PC-9 (cell line): Measurements from ENCODE around the gene ZNF419. TPM values are rescaled to one million over a fixed set of nuclear protein-coding genes. Genes with fewer than 3 reads are reported as not detected.

Source experiments
- BruUV-seq: library from RNA; stranded (reverse); fragments of 400-500 nt; replicated peaks from 2 replicates; lab custom pipeline; 2021; lab: Mats Ljungman, UMichigan
- CTCF ChIA-PET: fragments of 300-600 bp; sonication (Branson Sonifier 250); formaldehyde crosslinking; loops from one replicate; lab custom pipeline; 2022; ENCODE audit warnings: antibody characterized with exemption; lab: Charles Lee
- POLR2A ChIA-PET: fragments of 300-600 bp; sonication (Branson Sonifier 250); formaldehyde crosslinking; loops from one replicate; lab custom pipeline; 2022; ENCODE audit warnings: antibody characterized with exemption; ENCODE audit not compliant: unreplicated experiment; lab: Charles Lee
- DNase-seq, 2 experiments: peaks; one replicate each; pipeline versions ENCODE4 v3.0.0 to v3.0.0-alpha.2; 2015 to 2022; ENCODE audit warnings: mixed read lengths in 1 of 2
- H2AFZ ChIP-seq: fragments of 200-600 bp; sonication (generic); 2 replicates; pipeline ENCODE4 v1.8.1; 2017; ENCODE audit warnings: antibody characterized with exemption
- H3F3A ChIP-seq: fragments of 200-600 bp; sonication (generic); 2 replicates; pipeline ENCODE4 v1.8.1; 2017; ENCODE audit warnings: antibody characterized with exemption, mild to moderate bottlenecking, low read depth; ENCODE audit not compliant: insufficient read depth
- H3K27ac ChIP-seq: fragments of 200-600 bp; sonication (generic); 2 replicates; pipeline ENCODE4 v1.6.1; 2016; ENCODE audit warnings: mixed run types
- H3K27me3 ChIP-seq: fragments of 200-600 bp; sonication (generic); 2 replicates; pipeline ENCODE4 v1.6.1; 2016; ENCODE audit warnings: low read depth, mixed run types; ENCODE audit not compliant: insufficient read depth
- H3K36me3 ChIP-seq: fragments of 200-600 bp; sonication (generic); 2 replicates; pipeline ENCODE4 v1.6.1; 2016; ENCODE audit warnings: low read depth, mixed run types
- H3K4me1 ChIP-seq: fragments of 200-600 bp; sonication (generic); replicated peaks from 2 replicates; pipeline ENCODE4 v1.6.1; 2016; ENCODE audit warnings: mixed run types; ENCODE audit not compliant: insufficient read depth
- H3K4me2 ChIP-seq: fragments of 200-600 bp; sonication (generic); 2 replicates; pipeline ENCODE4 v1.6.1; 2017; ENCODE audit warnings: mixed run types
- H3K4me3 ChIP-seq: fragments of 200-600 bp; sonication (generic); 2 replicates; pipeline ENCODE4 v1.6.1; 2016; ENCODE audit warnings: mixed run types
- H3K79me2 ChIP-seq: fragments of 200-600 bp; sonication (generic); 2 replicates; pipeline ENCODE4 v1.6.1; 2017; ENCODE audit warnings: low read depth, mixed run types
- H3K9me2 ChIP-seq: fragments of 200-600 bp; sonication (generic); 2 replicates; pipeline ENCODE4 v1.8.1; 2017; ENCODE audit warnings: mild to moderate bottlenecking; ENCODE audit not compliant: insufficient read depth
- H3K9me3 ChIP-seq: fragments of 200-600 bp; sonication (generic); 2 replicates; pipeline ENCODE4 v1.8.1; 2016; ENCODE audit warnings: low read depth; ENCODE audit not compliant: insufficient read depth
- H4K20me1 ChIP-seq: fragments of 200-600 bp; sonication (generic); 2 replicates; pipeline ENCODE4 v1.8.1; 2017; ENCODE audit not compliant: insufficient read depth
- EZH2 ChIP-seq: fragments of 200-600 bp; sonication (generic); IDR thresholded peaks from 2 replicates; pipeline ENCODE4 v1.8.0; 2017; ENCODE audit warnings: antibody characterized with exemption, low read depth
- intact Hi-C: fragments of 100-400 bp; cut with micrococcal nuclease; formaldehyde crosslinking; loops from one replicate; pipeline ENCODE4 v1.10.0; 2022; ENCODE audit not compliant: unreplicated experiment
- total RNA-seq: library from RNA; stranded (reverse); gene quantifications from 2 replicates; pipeline ENCODE4 v1.2.3, GENCODE V29; 2021
- TF ChIP-seq, protein P1 (sequence below): fragments of 200-600 bp; sonication (generic); conservative IDR thresholded peaks from 2 replicates; pipeline ENCODE4 v1.6.1; 2017; ENCODE audit warnings: mixed run types, antibody characterized with exemption, mild to moderate bottlenecking, moderate library complexity

Gene ZNF419
- total RNA-seq, 1 experiment from 2014 or later, result 12.9 TPM

DNA sequence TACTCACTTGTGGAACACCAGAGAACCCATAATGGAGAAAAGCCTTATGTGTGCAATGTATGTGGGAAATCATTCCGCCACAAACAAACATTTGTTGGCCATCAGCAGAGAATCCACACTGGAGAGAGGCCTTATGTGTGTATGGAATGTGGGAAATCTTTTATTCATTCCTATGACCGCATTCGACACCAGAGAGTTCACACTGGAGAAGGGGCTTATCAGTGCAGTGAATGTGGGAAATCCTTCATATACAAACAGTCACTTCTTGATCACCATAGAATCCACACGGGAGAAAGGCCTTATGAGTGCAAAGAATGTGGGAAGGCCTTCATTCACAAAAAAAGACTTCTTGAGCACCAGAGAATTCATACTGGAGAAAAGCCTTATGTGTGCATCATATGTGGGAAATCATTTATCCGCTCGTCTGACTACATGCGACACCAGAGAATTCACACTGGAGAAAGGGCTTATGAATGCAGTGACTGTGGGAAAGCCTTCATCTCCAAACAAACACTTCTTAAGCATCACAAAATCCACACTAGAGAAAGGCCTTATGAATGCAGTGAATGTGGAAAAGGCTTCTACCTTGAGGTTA is 50.5 kb downstream of the ZNF419 start:
- no peaks in the 10 kb centered on the region for H3K9me2 ChIP-seq
- H3K4me2 ChIP-seq, result no peak overlapping the region
- peaks cover 97% of the 10 kb centered on the region for H3K9me3 ChIP-seq
- no peaks in the 10 kb centered on the region for H3K79me2 ChIP-seq
- H2AFZ ChIP-seq, result no peak overlapping the region
- DNase-seq, result no peak
- TF ChIP-seq, protein P1, sequence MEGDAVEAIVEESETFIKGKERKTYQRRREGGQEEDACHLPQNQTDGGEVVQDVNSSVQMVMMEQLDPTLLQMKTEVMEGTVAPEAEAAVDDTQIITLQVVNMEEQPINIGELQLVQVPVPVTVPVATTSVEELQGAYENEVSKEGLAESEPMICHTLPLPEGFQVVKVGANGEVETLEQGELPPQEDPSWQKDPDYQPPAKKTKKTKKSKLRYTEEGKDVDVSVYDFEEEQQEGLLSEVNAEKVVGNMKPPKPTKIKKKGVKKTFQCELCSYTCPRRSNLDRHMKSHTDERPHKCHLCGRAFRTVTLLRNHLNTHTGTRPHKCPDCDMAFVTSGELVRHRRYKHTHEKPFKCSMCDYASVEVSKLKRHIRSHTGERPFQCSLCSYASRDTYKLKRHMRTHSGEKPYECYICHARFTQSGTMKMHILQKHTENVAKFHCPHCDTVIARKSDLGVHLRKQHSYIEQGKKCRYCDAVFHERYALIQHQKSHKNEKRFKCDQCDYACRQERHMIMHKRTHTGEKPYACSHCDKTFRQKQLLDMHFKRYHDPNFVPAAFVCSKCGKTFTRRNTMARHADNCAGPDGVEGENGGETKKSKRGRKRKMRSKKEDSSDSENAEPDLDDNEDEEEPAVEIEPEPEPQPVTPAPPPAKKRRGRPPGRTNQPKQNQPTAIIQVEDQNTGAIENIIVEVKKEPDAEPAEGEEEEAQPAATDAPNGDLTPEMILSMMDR, result no peak
- no peak for TF ChIP-seq EZH2
- BruUV-seq, result no TSS peak
- no peaks in the 10 kb centered on the region for H3K4me1 ChIP-seq
- intact Hi-C loops, result no loop called here
- CTCF ChIA-PET, result no interaction called here
- H3K27ac ChIP-seq, result no peak overlapping the region
- no peak overlapping the region for H3K4me3 ChIP-seq
- H3F3A ChIP-seq, result peaks cover 6% of the 10 kb centered on the region; the same call in 1 of the 2 replicates
- no peaks in the 10 kb centered on the region for H3K27me3 ChIP-seq
- H3K36me3 ChIP-seq, result peaks cover 81% of the 10 kb centered on the region
- POLR2A ChIA-PET, result no interaction called here
- no peaks in the 10 kb centered on the region for H4K20me1 ChIP-seq

Other genes with a start within 250 kb of the ZNF419 start
- 13.5 and 19.8 TPM in 2 replicates for gene ZNF805, start 247.1 kb upstream of the ZNF419 start, total RNA-seq
- gene ZNF460, start 207.3 kb upstream of the ZNF419 start, total RNA-seq, result 84.0 and 94.2 TPM in 2 replicates
- 8.9 and 9.5 TPM in 2 replicates for gene ZNF543, start 167.3 kb upstream of the ZNF419 start, total RNA-seq
- gene ZNF304, start 136.5 kb upstream of the ZNF419 start, total RNA-seq, result 10.9 and 11.4 TPM in 2 replicates
- 14.1 and 15.3 TPM in 2 replicates for gene TRAPPC2B, start 124.2 kb upstream of the ZNF419 start, total RNA-seq
- gene ZNF547, start 124.2 kb upstream of the ZNF419 start, total RNA-seq, result 3.1 and 6.0 TPM in 2 replicates
- gene ZNF548, start 97.9 kb upstream of the ZNF419 start, total RNA-seq, result 18.0 and 18.2 TPM in 2 replicates
- 10.5 TPM in 2 replicates for gene ZNF17, start 76.6 kb upstream of the ZNF419 start, total RNA-seq
- 17.9 and 19.4 TPM in 2 replicates for gene ZNF749, start 52.4 kb upstream of the ZNF419 start, total RNA-seq
- gene VN1R1, start 30.6 kb upstream of the ZNF419 start, total RNA-seq, result 0.70 and 0.98 TPM in 2 replicates
- 8.3 and 9.1 TPM in 2 replicates for gene ZNF772, start 10.2 kb upstream of the ZNF419 start, total RNA-seq
- gene ZNF773, start 12.2 kb downstream of the ZNF419 start, total RNA-seq, result 12.1 and 14.0 TPM in 2 replicates
- 5.2 and 6.5 TPM in 2 replicates for gene ZNF549, start 39.6 kb downstream of the ZNF419 start, total RNA-seq
- gene ZNF550, start 72.1 kb downstream of the ZNF419 start, total RNA-seq, result 18.2 and 19.8 TPM in 2 replicates
- 4.8 and 5.6 TPM in 2 replicates for gene ZNF416, start 91.2 kb downstream of the ZNF419 start, total RNA-seq
- gene ZIK1, start 96.4 kb downstream of the ZNF419 start, total RNA-seq, result 2.2 TPM in 2 replicates
- 9.5 and 10.5 TPM in 2 replicates for gene ZNF530, start 112.1 kb downstream of the ZNF419 start, total RNA-seq
- gene ZNF134, start 126.5 kb downstream of the ZNF419 start, total RNA-seq, result 16.5 and 19.1 TPM in 2 replicates
- 7.9 and 11.4 TPM in 2 replicates for gene ZNF211, start 145.4 kb downstream of the ZNF419 start, total RNA-seq
- gene ZSCAN4, start 181.2 kb downstream of the ZNF419 start, total RNA-seq, result not detected in 2 replicates
- gene ZNF551, start 194.2 kb downstream of the ZNF419 start, total RNA-seq, result 9.6 and 9.8 TPM in 2 replicates
- gene ZNF154, start 221.5 kb downstream of the ZNF419 start, total RNA-seq, result 0.17 and 0.20 TPM in 2 replicates
- gene ZNF671, start 239.9 kb downstream of the ZNF419 start, total RNA-seq, result 0.83 and 1.4 TPM in 2 replicates